ENCODE measurements around the gene VGLL1. TPM values are rescaled to one million over a fixed set of nuclear protein-coding genes. Genes with fewer than 3 reads are reported as not detected.
A peak's percentile ranks its signal among the peaks of the same experiment; 100 is the strongest.

The VGLL1 gene
- total and polyA plus RNA-seq, 11 donors: 0.62 TPM; not detected in 10

- Histone ChIP-seq H3K4me3 (no peak overlapping the region), H3K9me3 (no peaks in the 10 kb centered on the region), H3K4me1 (peaks cover 0 to 7% (median 0%) of the 10 kb centered on the region in 12 donors), H3K27me3 (peaks cover 0 to 40% (median 0%) of the 10 kb centered on the region in 9 donors), H3K27ac (no peak overlapping the region), H3K36me3 (no peaks in the 10 kb centered on the region)
- WGBS, 4 donors: 21 to 61% (median 31%) methylated on average over 1 of the region's 1 CpG
- DNase-seq (no peak), ATAC-seq (no peak)
- no peak for TF ChIP-seq POLR2A (IDR thresholded peaks at IDR 0.05)
- TF ChIP-seq, protein P1, sequence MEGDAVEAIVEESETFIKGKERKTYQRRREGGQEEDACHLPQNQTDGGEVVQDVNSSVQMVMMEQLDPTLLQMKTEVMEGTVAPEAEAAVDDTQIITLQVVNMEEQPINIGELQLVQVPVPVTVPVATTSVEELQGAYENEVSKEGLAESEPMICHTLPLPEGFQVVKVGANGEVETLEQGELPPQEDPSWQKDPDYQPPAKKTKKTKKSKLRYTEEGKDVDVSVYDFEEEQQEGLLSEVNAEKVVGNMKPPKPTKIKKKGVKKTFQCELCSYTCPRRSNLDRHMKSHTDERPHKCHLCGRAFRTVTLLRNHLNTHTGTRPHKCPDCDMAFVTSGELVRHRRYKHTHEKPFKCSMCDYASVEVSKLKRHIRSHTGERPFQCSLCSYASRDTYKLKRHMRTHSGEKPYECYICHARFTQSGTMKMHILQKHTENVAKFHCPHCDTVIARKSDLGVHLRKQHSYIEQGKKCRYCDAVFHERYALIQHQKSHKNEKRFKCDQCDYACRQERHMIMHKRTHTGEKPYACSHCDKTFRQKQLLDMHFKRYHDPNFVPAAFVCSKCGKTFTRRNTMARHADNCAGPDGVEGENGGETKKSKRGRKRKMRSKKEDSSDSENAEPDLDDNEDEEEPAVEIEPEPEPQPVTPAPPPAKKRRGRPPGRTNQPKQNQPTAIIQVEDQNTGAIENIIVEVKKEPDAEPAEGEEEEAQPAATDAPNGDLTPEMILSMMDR (IDR thresholded peaks at IDR 0.05): no peak
- intact Hi-C loops (cut with DNase I): loop anchor here in 2 of 10 donors (10.0 kb wide), 2 partner anchors 228 to 338 kb away; no protein-coding TSS in a partner anchor
Measured at GRCh38 chrX:136493011-136493410, 39.0 kb upstream of the VGLL1 start.

- intact Hi-C loops (cut with DNase I): loop anchor here in 2 of 10 donors (5.0 to 10.0 kb wide), 3 partner anchors 230 to 468 kb away; no protein-coding TSS in a partner anchor
- DNase-seq (no peak), ATAC-seq (no peak)
- Histone ChIP-seq H3K4me1 (peaks cover 0 to 21% (median 4%) of the 10 kb centered on the region in 12 donors), H3K9me3 (no peaks in the 10 kb centered on the region), H3K27me3 (peaks cover 0 to 22% (median 0%) of the 10 kb centered on the region in 9 donors), H3K4me3 (no peak overlapping the region), H3K27ac (no peak overlapping the region), H3K36me3 (peaks cover 0 to 5% (median under 1%) of the 10 kb centered on the region in 9 donors)
- WGBS, 4 donors: 72 to 85% (median 79%) methylated on average over 4 of the region's 4 CpGs
- TF ChIP-seq, protein P1 (IDR thresholded peaks at IDR 0.05): no peak
- TF ChIP-seq POLR2A (IDR thresholded peaks at IDR 0.05): no peak
Measured at GRCh38 chrX:136495043-136495442, 37.0 kb upstream of the VGLL1 start.

- 2 to 43% (median 23%) methylated on average over 13 of the region's 13 CpGs for WGBS, 4 donors
- TF ChIP-seq, protein P1 (IDR thresholded peaks at IDR 0.05): no peak
- TF ChIP-seq POLR2A (IDR thresholded peaks at IDR 0.05): no peak
- ATAC-seq (peak in 1 of 4 donors; percentile 28), DNase-seq (no peak)
- peaks cover 0 to 21% (median 4%) of the 10 kb centered on the region in 12 donors for H3K4me1 ChIP-seq
- peak overlapping the region; percentile 89 to 98 (median 94) for H3K27ac ChIP-seq
- intact Hi-C loops (cut with DNase I): loop anchor here in 3 of 10 donors (2.0 to 10.0 kb wide), 4 partner anchors 31 to 469 kb away; no protein-coding TSS in a partner anchor
- H3K27me3 ChIP-seq: peaks cover 0 to 13% (median 0%) of the 10 kb centered on the region in 9 donors
- peak overlapping the region; percentile 36 to 95 (median 69) for H3K4me3 ChIP-seq
- peaks cover 0 to 18% (median 13%) of the 10 kb centered on the region in 9 donors for H3K36me3 ChIP-seq
- no peaks in the 10 kb centered on the region for H3K9me3 ChIP-seq
Measured at GRCh38 chrX:136496186-136496763, 35.7 kb upstream of the VGLL1 start.

GRCh38 chrX:136496764-136497555, 35.1 kb upstream of the VGLL1 start:
- Histone ChIP-seq H3K27me3 (peaks cover 0 to 9% (median 0%) of the 10 kb centered on the region in 9 donors), H3K9me3 (no peaks in the 10 kb centered on the region), H3K27ac (peak overlapping the region; percentile 89 to 98 (median 94)), H3K36me3 (peaks cover 0 to 25% (median 20%) of the 10 kb centered on the region in 9 donors), H3K4me3 (peak overlapping the region; percentile 46 to 95 (median 69)), H3K4me1 (peaks cover 0 to 21% (median 4%) of the 10 kb centered on the region in 12 donors)
- WGBS, 4 donors: 0 to 46% (median 22%) methylated on average over 63 to 111 of the region's 111 CpGs
- peak; percentile 83 to 89 (median 86) for DNase-seq
- ATAC-seq: peak; percentile 78 to 95 (median 92)
- peak in 1 of 2 donors; percentile 16 for TF ChIP-seq POLR2A (IDR thresholded peaks at IDR 0.05)
- TF ChIP-seq, protein P1 (IDR thresholded peaks at IDR 0.05): no peak
- intact Hi-C loops (cut with DNase I): loop anchor here in 3 of 10 donors (2.0 to 10.0 kb wide), 4 partner anchors 30 to 470 kb away; no protein-coding TSS in a partner anchor
